Measurements from ENCODE around the gene CYP2F1. TPM values are rescaled to one million over a fixed set of nuclear protein-coding genes. Genes with fewer than 3 reads are reported as not detected.

CYP2F1 gene
- polyA plus RNA-seq, 2 of the 4 experiments (the other 2 are of a cell fraction) = not detected

GRCh38 chr19:41172297-41173164, 58.3 kb downstream of the CYP2F1 start:
- Histone ChIP-seq H3K4me2 (peak overlapping the region; percentile 1; the same call in 1 of the 3 replicates), H3K27ac (peak overlapping the region in 1 of 2 experiments; percentile 87; a peak in 4 of 6 replicates), H3K9me3 (no peaks in the 10 kb centered on the region), H3K4me1 (peaks cover 35% of the 10 kb centered on the region), H3K4me3 (no peak overlapping the region)
- 68% methylated on average over 6 of the region's 6 CpGs for WGBS (ENCODE audit: missing lambda C conversion rate)
- CTCF ChIA-PET = interaction anchor here (0.6 to 1.6 kb wide), 10 partner anchors 15 to 509 kb away, joined by 3 to 7 read pairs (median 3); no protein-coding TSS in a partner anchor
- POLR2A ChIA-PET = interaction anchor here (0.9 kb wide), 1 partner anchor 747 kb away, joined by 7 read pairs; the partner anchor contains the start of gene SERTAD1
- no peak for TF ChIP-seq CHD4 (IDR thresholded peaks at IDR 0.05; ENCODE audit: borderline replicate concordance)
- TF ChIP-seq MAX (IDR thresholded peaks at IDR 0.05) = no peak
- TF ChIP-seq CTCF (IDR thresholded peaks at IDR 0.05) = peak; percentile 40
- TF ChIP-seq RAD21 (conservative IDR thresholded peaks at IDR 0.05 in 1 of 2, IDR thresholded peaks at IDR 0.05 in 1 of 2) = peak; percentile 24 to 35; a peak in 3 of 5 replicates
- no peak for TF ChIP-seq FOSB (CRISPR knock-in tag; IDR thresholded peaks at IDR 0.05)
- peak; percentile 89 for TF ChIP-seq ZFP36 (IDR thresholded peaks at IDR 0.05; ENCODE audit: borderline replicate concordance, partially characterized antibody)
- no peak for TF ChIP-seq POLR2AphosphoS2 (conservative IDR thresholded peaks at IDR 0.05; ENCODE audit: low read length)
- ATAC-seq (no peak), FAIRE-seq (peak; percentile 70), DNase-seq (ENCODE audit: low read depth in 1 of 2, low spot score in 1 of 2) (no peak)

- POLR2A ChIA-PET = interaction anchor here (0.6 to 3.2 kb wide), 3 partner anchors 14 to 89 kb away, joined by 3 to 23 read pairs (median 5); partner anchors contain the start of gene HNRNPUL1
- no peaks in the 10 kb centered on the region for H3K9me3 ChIP-seq
- H3K4me3 ChIP-seq = no peak overlapping the region
- 91% methylated on average over 15 of the region's 15 CpGs for WGBS (ENCODE audit: missing lambda C conversion rate)
- peak overlapping the region; percentile 85 to 87; a peak in 5 of 6 replicates for H3K27ac ChIP-seq
- ATAC-seq = no peak
- no peak for FAIRE-seq
- TF ChIP-seq BHLHE40 (IDR thresholded peaks at IDR 0.05; ENCODE audit: low read depth, low read length) = no peak
- no peak for TF ChIP-seq MAFK (IDR thresholded peaks at IDR 0.05; ENCODE audit: partially characterized antibody)
- no peak for TF ChIP-seq E2F6 (IDR thresholded peaks at IDR 0.05; ENCODE audit: borderline replicate concordance, low read depth)
- TF ChIP-seq ZSCAN20 (CRISPR knock-in tag; IDR thresholded peaks at IDR 0.05) = no peak
- TF ChIP-seq NFE2L2 (conservative IDR thresholded peaks at IDR 0.05; ENCODE audit: low read length) = no peak
- TF ChIP-seq USF2 (IDR thresholded peaks at IDR 0.05) = no peak
- TF ChIP-seq HEYL (CRISPR knock-in tag; IDR thresholded peaks at IDR 0.05) = no peak
- no peak for TF ChIP-seq ZC3H11A (IDR thresholded peaks at IDR 0.05)
- no peak for TF ChIP-seq CHD4 (IDR thresholded peaks at IDR 0.05; ENCODE audit: borderline replicate concordance)
- TF ChIP-seq KDM5A (IDR thresholded peaks at IDR 0.05) = no peak
- no peak for DNase-seq (ENCODE audit: low read depth in 1 of 2, low spot score in 1 of 2)
- H3K4me2 ChIP-seq = peak overlapping the region; percentile 86
- H3K4me1 ChIP-seq = peaks cover 35% of the 10 kb centered on the region
- CTCF ChIA-PET = interaction anchor here (0.7 to 2.3 kb wide), 9 partner anchors 9 to 511 kb away, joined by 3 to 15 read pairs (median 7); partner anchors contain the start of gene HNRNPUL1
Observed at GRCh38 chr19:41174297-41174928, 60.2 kb downstream of the CYP2F1 start.

All from A549 (cell line).